ENCODE results near the gene TSPOAP1.

GRCh38 chr17:58305626-58306025 lies 23.0 kb downstream of the TSPOAP1 start:
- TF ChIP-seq CTCF (IDR thresholded peaks at IDR 0.05) = no peak
- no peak for TF ChIP-seq POLR2AphosphoS5 (IDR thresholded peaks at IDR 0.05)
- TF ChIP-seq POLR2A (IDR thresholded peaks at IDR 0.05) = no peak
